A549 (cell line): Measurements from ENCODE around the gene UBAP1. TPM values are rescaled to one million over a fixed set of nuclear protein-coding genes. Genes with fewer than 3 reads are reported as not detected.

Source experiments
- ATAC-seq, 2 experiments: fragments of 200-7000 bp in 1 of 2; fragments of >200 bp in 1 of 2; cut with Nextera tagmentation in 1 of 2; cut with Tn5 transposase in 1 of 2; 3 replicates each; pipeline versions ENCODE4 v1.8.0 to v1.9.1; 2018 to 2020; ENCODE audit warnings: mild to moderate bottlenecking in 1 of 2, moderate library complexity in 1 of 2
- CTCF ChIA-PET: fragments of 300-600 bp; sonication (Branson Sonifier 250); formaldehyde crosslinking; extraction: SDS; loops from one replicate; lab custom pipeline; 2021; ENCODE audit warnings: antibody characterized with exemption, inconsistent platforms; lab: Yijun Ruan, JAX
- POLR2A ChIA-PET: fragments of 350-600 bp; formaldehyde crosslinking; extraction: SDS; loops from one replicate; lab custom pipeline; 2021; ENCODE audit warnings: antibody characterized with exemption, inconsistent platforms; lab: Yijun Ruan, JAX
- DNase-seq, 2 experiments: peaks; one replicate each; pipeline versions ENCODE4 v3.0.0 to v3.0.0-alpha.2; 2011 to 2016; ENCODE audit warnings: low read depth in 1 of 2, low spot score in 1 of 2
- FAIRE-seq: peaks from 2 replicates; lab custom pipeline; 2011; peaks lifted over from hg19 to GRCh38; lab: Jason Lieb, UNC
- H3K27ac ChIP-seq, 2 experiments: fragments of >200 bp; sonication (Bioruptor Twin); formaldehyde crosslinking; 3 replicates each; pipeline ENCODE4 v1.5.1; 2016 to 2017
- H3K4me1 ChIP-seq: fragments of >200 bp; sonication (Bioruptor Twin); formaldehyde crosslinking; 3 replicates; pipeline ENCODE4 v1.6.1; 2016
- H3K4me2 ChIP-seq: fragments of >200 bp; sonication (Bioruptor Twin); formaldehyde crosslinking; 3 replicates; pipeline ENCODE4 v1.6.1; 2016
- H3K4me3 ChIP-seq: fragments of >200 bp; sonication (Bioruptor Twin); formaldehyde crosslinking; 3 replicates; pipeline ENCODE4 v1.5.1; 2016
- H3K9me3 ChIP-seq: fragments of >200 bp; sonication (Bioruptor Twin); formaldehyde crosslinking; 3 replicates; pipeline ENCODE4 v1.6.1; 2016
- CEBPB ChIP-seq, 2 experiments: fragments of >200 bp in 1 of 2; sonication (Bioruptor Twin) in 1 of 2; formaldehyde crosslinking in 1 of 2; IDR thresholded peaks; 2 replicates each; pipeline ENCODE4 v1.6.1; 2012 to 2016
- CHD2 ChIP-seq: fragments of 150-350 bp; IDR thresholded peaks from 2 replicates; pipeline ENCODE4 v1.6.1; 2014; ENCODE audit warnings: low read length; ENCODE audit not compliant: partially characterized antibody
- CHD4 ChIP-seq: fragments of 200-600 bp; sonication (generic); IDR thresholded peaks from 2 replicates; pipeline ENCODE4 v1.6.1; 2016; ENCODE audit warnings: antibody characterized with exemption, mild to moderate bottlenecking, borderline replicate concordance
- EHMT2 ChIP-seq: fragments of 200-600 bp; sonication (generic); IDR thresholded peaks from 2 replicates; pipeline ENCODE4 v1.6.1; 2016; ENCODE audit warnings: antibody characterized with exemption, low read depth, mild to moderate bottlenecking, moderate library complexity
- EP300 ChIP-seq, 2 experiments: fragments of >200 bp; sonication (Bioruptor Twin); formaldehyde crosslinking; IDR thresholded peaks; 2 replicates in 1 of 2; 3 replicates in 1 of 2; pipeline ENCODE4 v1.6.1; 2016 to 2017
- ESRRA ChIP-seq: fragments of 150-350 bp; IDR thresholded peaks from 2 replicates; pipeline ENCODE4 v1.6.1; 2014; ENCODE audit warnings: mild to moderate bottlenecking, low read length, borderline replicate concordance
- FOSB ChIP-seq: fragments of 250-450 bp; sonication (Bioruptor Pico); IDR thresholded peaks from 2 replicates; pipeline ENCODE4 v1.5.0; 2020; ENCODE audit warnings: mild to moderate bottlenecking, moderate library complexity
- HDAC2 ChIP-seq: fragments of 200-600 bp; sonication (generic); IDR thresholded peaks from 2 replicates; pipeline ENCODE4 v1.6.1; 2016
- HEYL ChIP-seq: fragments of 250-450 bp; sonication (Bioruptor Pico); IDR thresholded peaks from 2 replicates; pipeline ENCODE4 v1.8.0; 2021; ENCODE audit warnings: mild to moderate bottlenecking, moderate library complexity
- HOXB13 ChIP-seq: fragments of 250-450 bp; sonication (Bioruptor Pico); IDR thresholded peaks from 2 replicates; pipeline ENCODE4 v1.5.0; 2020; ENCODE audit warnings: low read depth, mild to moderate bottlenecking, moderate library complexity
- JUN ChIP-seq, 2 experiments: fragments of >200 bp; sonication (Bioruptor Twin); formaldehyde crosslinking; IDR thresholded peaks; 2 replicates in 1 of 2; 3 replicates in 1 of 2; pipeline ENCODE4 v1.6.1; 2016 to 2017
- JUNB ChIP-seq: fragments of >200 bp; sonication (Bioruptor Twin); formaldehyde crosslinking; IDR thresholded peaks from 2 replicates; pipeline ENCODE4 v1.6.1; 2016
- MAZ ChIP-seq: fragments of 150-350 bp; IDR thresholded peaks from 2 replicates; pipeline ENCODE4 v1.6.1; 2014; ENCODE audit warnings: antibody characterized with exemption, low read depth, low read length, borderline replicate concordance
- NFE2L2 ChIP-seq: fragments of 150-350 bp; conservative IDR thresholded peaks from 2 replicates; pipeline ENCODE4 v1.6.1; 2014; ENCODE audit warnings: low read length
- PHF8 ChIP-seq: fragments of 200-600 bp; sonication (generic); IDR thresholded peaks from 2 replicates; pipeline ENCODE4 v1.6.1; 2016; ENCODE audit warnings: low read depth, mild to moderate bottlenecking, antibody characterized with exemption, moderate library complexity, borderline replicate concordance
- POLR2AphosphoS2 ChIP-seq: conservative IDR thresholded peaks from 2 replicates; pipeline ENCODE4 v1.6.1; 2012; ENCODE audit warnings: low read length, improper control_type of control experiment, inconsistent platforms
- RARB ChIP-seq: fragments of 250-450 bp; sonication (Bioruptor Pico); IDR thresholded peaks from 2 replicates; pipeline ENCODE4 v1.8.0; 2021; ENCODE audit warnings: mild to moderate bottlenecking, moderate library complexity
- TFCP2L1 ChIP-seq: fragments of 250-450 bp; sonication (Bioruptor Pico); IDR thresholded peaks from 2 replicates; pipeline ENCODE4 v1.5.0; 2021; ENCODE audit warnings: mild to moderate bottlenecking
- TP53 ChIP-seq: fragments of 250-450 bp; sonication (Bioruptor Pico); IDR thresholded peaks from 2 replicates; pipeline ENCODE4 v1.5.0; 2021; ENCODE audit warnings: mild to moderate bottlenecking, moderate library complexity
- ZSCAN20 ChIP-seq: fragments of 250-450 bp; sonication (Bioruptor Pico); IDR thresholded peaks from 2 replicates; pipeline ENCODE4 v1.8.0; 2022; ENCODE audit warnings: mild to moderate bottlenecking, moderate library complexity
- WGBS: methylation state at CpG from one replicate; pipeline ENCODE4 v1.1.6; 2017; ENCODE audit errors: missing lambda C conversion rate; 5-methylcytosine and 5-hydroxymethylcytosine counted together
- polyA plus RNA-seq, 4 experiments: library from polyadenylated mRNA; depleted of rRNA in 3 of 4; stranded (reverse); fragments of >200 nt; fragmentation: RNase III in 1 of 4; extraction: RNeasy Plus Mini Kit Qiagen cat#74134 plus additional on column Dnase treatment in 1 of 4; gene quantifications; 2 replicates in 3 of 4; 3 replicates in 1 of 4; pipeline ENCODE4 v1.2.3, GENCODE V29; 2011 to 2017
- TF ChIP-seq, protein P1 (sequence below): fragments of >200 bp; sonication (Bioruptor Twin); formaldehyde crosslinking; IDR thresholded peaks from 3 replicates; pipeline ENCODE4 v1.6.1; 2016
- TF ChIP-seq, protein P2 (sequence below): fragments of 150-350 bp; IDR thresholded peaks from 2 replicates; pipeline ENCODE4 v1.6.1; 2014; ENCODE audit warnings: low read depth, mild to moderate bottlenecking, low read length
- TF ChIP-seq, protein P3 (sequence below): IDR thresholded peaks from 2 replicates; pipeline ENCODE4 v1.6.1; 2012; ENCODE audit warnings: low read depth, borderline replicate concordance
- TF ChIP-seq, protein P4 (sequence below): fragments of 250-450 bp; sonication (Bioruptor Pico); IDR thresholded peaks from 2 replicates; pipeline ENCODE4 v1.5.0; 2021; ENCODE audit warnings: mild to moderate bottlenecking, moderate library complexity, borderline replicate concordance
- TF ChIP-seq, protein P5 (sequence below): IDR thresholded peaks from 2 replicates; pipeline ENCODE4 v1.6.1; 2012
- TF ChIP-seq, protein P6 (sequence below): fragments of >200 bp; sonication (Bioruptor Twin); formaldehyde crosslinking; IDR thresholded peaks from 2 replicates; pipeline ENCODE4 v1.6.1; 2016

UBAP1 gene
- polyA plus RNA-seq, 2 of the 4 experiments (the other 2 are of a cell fraction) = 38.5 to 73.1 TPM

DNA sequence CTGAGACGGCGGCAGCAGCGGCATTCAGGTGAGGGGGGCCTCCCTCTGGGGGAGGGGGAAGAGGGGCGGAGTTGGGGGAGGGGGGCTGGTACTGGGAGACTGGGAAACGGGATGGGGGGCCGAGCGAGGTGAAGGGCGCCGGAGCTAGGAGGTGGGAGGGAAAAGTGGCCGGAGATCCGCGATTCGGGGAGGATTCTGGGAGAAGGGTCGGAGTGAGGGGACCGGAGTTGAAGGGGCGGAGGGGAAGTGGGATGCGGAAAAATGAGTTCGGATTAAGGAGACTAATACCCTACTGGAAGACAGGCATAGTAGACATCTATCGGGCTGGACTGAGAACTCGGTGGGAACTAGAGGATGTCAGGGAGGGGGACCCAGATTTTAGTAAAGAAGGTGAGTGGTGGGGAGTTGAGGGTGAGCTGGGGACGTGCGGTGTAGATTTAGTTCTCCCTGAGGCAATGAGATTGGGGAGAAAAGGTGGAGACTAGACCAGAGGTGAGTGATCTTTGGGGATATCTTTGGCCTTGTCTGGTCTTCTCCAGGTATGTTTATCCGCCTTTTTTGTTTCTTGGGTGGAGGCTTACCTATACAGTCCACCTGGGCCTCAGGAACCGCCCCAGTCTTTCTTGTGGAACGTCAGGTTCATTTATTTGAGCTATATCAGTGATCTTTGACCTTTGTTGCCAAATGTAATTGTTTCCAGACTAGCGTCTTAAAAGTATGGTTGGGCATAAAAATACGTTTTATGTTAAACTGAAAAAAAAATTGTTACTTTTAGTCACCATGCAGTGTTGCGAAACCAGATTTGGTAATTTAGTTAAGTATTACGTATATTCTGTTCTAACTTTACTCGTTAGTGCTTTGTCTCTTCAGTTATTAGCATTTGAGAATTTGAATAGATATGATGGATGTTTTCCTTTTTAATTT lies 632 bp downstream of the UBAP1 start:
- POLR2A ChIA-PET = interaction anchor here (0.6 to 1.7 kb wide), 12 partner anchors 9 to 811 kb away, joined by 3 to 14 read pairs (median 5); partner anchors contain the start of gene MYORG
- FAIRE-seq (no peak), ATAC-seq (peak; percentile 74 to 75)
- Histone ChIP-seq H3K9me3 (no peaks in the 10 kb centered on the region), H3K4me1 (peaks cover 13% of the 10 kb centered on the region), H3K4me3 (peak overlapping the region; percentile 88), H3K27ac (peak overlapping the region; percentile 93 to 94)
- CTCF ChIA-PET = interaction anchor here (0.8 to 1.3 kb wide), 10 partner anchors 12 to 199 kb away, joined by 3 to 8 read pairs (median 3); no protein-coding TSS in a partner anchor
- WGBS = 4% methylated on average over 25 of the region's 30 CpGs
- TF ChIP-seq HEYL (CRISPR knock-in tag) = 0 out of 2 replicates have a peak, but pooled peaks have one; percentile 50
- peak; percentile 26; the same call in 1 of the 2 replicates for TF ChIP-seq FOSB
- peak in 1 of 2 experiments; percentile 49; a peak in 2 of 5 replicates for TF ChIP-seq JUN (IDR thresholded peaks at IDR 0.05)
- TF ChIP-seq CEBPB (IDR thresholded peaks at IDR 0.05) = peak; percentile 83 to 88
- TF ChIP-seq TFCP2L1 = no peak
- TF ChIP-seq, all 56 proteins: peak for 4
- H3K4me2 ChIP-seq = peak overlapping the region; percentile 70
- DNase-seq = peak; percentile 23 to 58

DNA sequence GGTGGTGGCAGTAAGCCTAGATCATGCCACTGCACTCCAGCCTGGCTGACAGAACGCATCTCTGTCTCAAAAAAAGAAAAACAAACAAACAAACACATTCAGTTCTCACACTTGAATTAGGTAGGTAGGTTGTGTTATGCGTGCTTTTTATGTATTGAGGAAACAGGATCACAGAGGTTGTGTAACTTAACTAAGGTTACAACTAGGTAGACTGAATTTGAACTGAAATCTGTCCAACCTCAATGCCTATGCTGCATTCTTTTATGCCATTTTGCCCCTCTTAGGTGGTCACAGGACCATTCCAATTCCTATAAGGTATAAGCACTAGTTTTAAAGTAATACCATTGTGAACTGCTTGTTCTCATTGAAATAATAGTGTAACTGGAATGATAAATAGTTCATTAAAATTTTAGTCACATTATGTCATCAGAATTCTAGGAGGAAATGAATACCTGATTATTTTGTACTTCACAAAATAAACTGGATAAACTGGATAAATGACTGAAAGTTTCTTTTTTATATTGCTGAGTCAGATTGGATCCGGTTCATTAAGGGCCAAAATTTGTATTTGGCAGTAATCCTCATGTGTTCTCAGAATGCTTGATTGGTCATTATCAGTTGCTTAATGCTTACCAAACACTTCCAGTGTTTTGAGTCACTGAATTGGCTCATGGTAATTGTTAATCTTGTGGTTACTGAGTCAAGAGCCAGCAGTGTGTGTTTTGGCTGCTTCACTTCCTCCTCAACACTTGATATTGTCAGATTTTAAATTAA lies 7.1 kb downstream of the UBAP1 start:
- WGBS = 8% methylated on average over 3 of the region's 3 CpGs
- peak overlapping the region; percentile 82 for H3K4me2 ChIP-seq
- TF ChIP-seq PHF8 (no peak), CEBPB (IDR thresholded peaks at IDR 0.05) (peak; percentile 82 to 86), EP300 (IDR thresholded peaks at IDR 0.05) (peak; percentile 50 to 72; a peak in 2 of 5 replicates), CHD4 (no peak), NFE2L2 (no peak), MAZ (no peak), ESRRA (no peak), EHMT2 (no peak), JUN (IDR thresholded peaks at IDR 0.05) (peak in 1 of 2 experiments; percentile 64; a peak in 2 of 5 replicates), HOXB13 (CRISPR knock-in tag) (no peak), CHD2 (no peak), RARB (CRISPR knock-in tag) (no peak), JUNB (peak; percentile 79), ZSCAN20 (CRISPR knock-in tag) (0 out of 2 replicates have a peak, but pooled peaks have one; percentile 33), HEYL (CRISPR knock-in tag) (no peak), TP53 (no peak), HDAC2 (no peak), POLR2AphosphoS2 (no peak)
- TF ChIP-seq, protein P1, sequence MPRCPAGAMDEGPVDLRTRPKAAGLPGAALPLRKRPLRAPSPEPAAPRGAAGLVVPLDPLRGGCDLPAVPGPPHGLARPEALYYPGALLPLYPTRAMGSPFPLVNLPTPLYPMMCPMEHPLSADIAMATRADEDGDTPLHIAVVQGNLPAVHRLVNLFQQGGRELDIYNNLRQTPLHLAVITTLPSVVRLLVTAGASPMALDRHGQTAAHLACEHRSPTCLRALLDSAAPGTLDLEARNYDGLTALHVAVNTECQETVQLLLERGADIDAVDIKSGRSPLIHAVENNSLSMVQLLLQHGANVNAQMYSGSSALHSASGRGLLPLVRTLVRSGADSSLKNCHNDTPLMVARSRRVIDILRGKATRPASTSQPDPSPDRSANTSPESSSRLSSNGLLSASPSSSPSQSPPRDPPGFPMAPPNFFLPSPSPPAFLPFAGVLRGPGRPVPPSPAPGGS = peak; percentile 52; the same call in 1 of the 3 replicates
- TF ChIP-seq, protein P2, sequence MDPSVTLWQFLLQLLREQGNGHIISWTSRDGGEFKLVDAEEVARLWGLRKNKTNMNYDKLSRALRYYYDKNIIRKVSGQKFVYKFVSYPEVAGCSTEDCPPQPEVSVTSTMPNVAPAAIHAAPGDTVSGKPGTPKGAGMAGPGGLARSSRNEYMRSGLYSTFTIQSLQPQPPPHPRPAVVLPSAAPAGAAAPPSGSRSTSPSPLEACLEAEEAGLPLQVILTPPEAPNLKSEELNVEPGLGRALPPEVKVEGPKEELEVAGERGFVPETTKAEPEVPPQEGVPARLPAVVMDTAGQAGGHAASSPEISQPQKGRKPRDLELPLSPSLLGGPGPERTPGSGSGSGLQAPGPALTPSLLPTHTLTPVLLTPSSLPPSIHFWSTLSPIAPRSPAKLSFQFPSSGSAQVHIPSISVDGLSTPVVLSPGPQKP = no peak
- TF ChIP-seq, protein P3, sequence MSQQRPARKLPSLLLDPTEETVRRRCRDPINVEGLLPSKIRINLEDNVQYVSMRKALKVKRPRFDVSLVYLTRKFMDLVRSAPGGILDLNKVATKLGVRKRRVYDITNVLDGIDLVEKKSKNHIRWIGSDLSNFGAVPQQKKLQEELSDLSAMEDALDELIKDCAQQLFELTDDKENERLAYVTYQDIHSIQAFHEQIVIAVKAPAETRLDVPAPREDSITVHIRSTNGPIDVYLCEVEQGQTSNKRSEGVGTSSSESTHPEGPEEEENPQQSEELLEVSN = no peak
- TF ChIP-seq, protein P4, sequence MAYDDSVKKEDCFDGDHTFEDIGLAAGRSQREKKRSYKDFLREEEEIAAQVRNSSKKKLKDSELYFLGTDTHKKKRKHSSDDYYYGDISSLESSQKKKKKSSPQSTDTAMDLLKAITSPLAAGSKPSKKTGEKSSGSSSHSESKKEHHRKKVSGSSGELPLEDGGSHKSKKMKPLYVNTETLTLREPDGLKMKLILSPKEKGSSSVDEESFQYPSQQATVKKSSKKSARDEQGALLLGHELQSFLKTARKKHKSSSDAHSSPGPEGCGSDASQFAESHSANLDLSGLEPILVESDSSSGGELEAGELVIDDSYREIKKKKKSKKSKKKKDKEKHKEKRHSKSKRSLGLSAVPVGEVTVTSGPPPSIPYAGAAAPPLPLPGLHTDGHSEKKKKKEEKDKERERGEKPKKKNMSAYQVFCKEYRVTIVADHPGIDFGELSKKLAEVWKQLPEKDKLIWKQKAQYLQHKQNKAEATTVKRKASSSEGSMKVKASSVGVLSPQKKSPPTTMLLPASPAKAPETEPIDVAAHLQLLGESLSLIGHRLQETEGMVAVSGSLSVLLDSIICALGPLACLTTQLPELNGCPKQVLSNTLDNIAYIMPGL (CRISPR knock-in tag) = no peak
- TF ChIP-seq, protein P5, sequence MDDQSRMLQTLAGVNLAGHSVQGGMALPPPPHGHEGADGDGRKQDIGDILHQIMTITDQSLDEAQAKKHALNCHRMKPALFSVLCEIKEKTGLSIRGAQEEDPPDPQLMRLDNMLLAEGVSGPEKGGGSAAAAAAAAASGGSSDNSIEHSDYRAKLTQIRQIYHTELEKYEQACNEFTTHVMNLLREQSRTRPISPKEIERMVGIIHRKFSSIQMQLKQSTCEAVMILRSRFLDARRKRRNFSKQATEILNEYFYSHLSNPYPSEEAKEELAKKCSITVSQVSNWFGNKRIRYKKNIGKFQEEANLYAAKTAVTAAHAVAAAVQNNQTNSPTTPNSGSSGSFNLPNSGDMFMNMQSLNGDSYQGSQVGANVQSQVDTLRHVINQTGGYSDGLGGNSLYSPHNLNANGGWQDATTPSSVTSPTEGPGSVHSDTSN = no peak
- TF ChIP-seq, protein P6, sequence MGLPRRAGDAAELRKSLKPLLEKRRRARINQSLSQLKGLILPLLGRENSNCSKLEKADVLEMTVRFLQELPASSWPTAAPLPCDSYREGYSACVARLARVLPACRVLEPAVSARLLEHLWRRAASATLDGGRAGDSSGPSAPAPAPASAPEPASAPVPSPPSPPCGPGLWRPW = peak; percentile 64; the same call in 1 of the 2 replicates

More for the DNA sequence above, 7.1 kb downstream of the UBAP1 start:
- peak; percentile 76 to 82 for DNase-seq
- peak; percentile 82 for FAIRE-seq
- Histone ChIP-seq H3K4me1 (peaks cover 41% of the 10 kb centered on the region), H3K4me3 (peak overlapping the region; percentile 12; the same call in 2 of the 3 replicates), H3K27ac (peak overlapping the region; percentile 73 to 83), H3K9me3 (no peaks in the 10 kb centered on the region)
- POLR2A ChIA-PET = interaction anchor here (0.6 kb wide), 1 partner anchor 60 kb away, joined by 3 read pairs; no protein-coding TSS in a partner anchor
- CTCF ChIA-PET = interaction anchor here (0.6 to 1.1 kb wide), 2 partner anchors 70 to 175 kb away, joined by 3 read pairs; no protein-coding TSS in a partner anchor
- ATAC-seq = peak; percentile 70 to 88
